Neural progenitor cell (in vitro differentiated cells): ENCODE measurements around the gene CCDC183.
"Not testable (repeated sequence)": the region's sequence is repeated elsewhere in the genome, so short reads cannot be mapped to it uniquely, and the experiment has no call there.

Experiments
- EZH2phosphoT487 ChIP-seq: fragments of 200-600 bp; sonication (generic); IDR thresholded peaks from 2 replicates; pipeline ENCODE4 v1.6.1; 2017; ENCODE audit warnings: antibody characterized with exemption
- TF ChIP-seq, protein P1 (sequence below): fragments of 200-600 bp; sonication (generic); IDR thresholded peaks from 2 replicates; pipeline ENCODE4 v1.5.1; 2017; ENCODE audit warnings: antibody characterized with exemption, mild to moderate bottlenecking

- TF ChIP-seq, protein P1, sequence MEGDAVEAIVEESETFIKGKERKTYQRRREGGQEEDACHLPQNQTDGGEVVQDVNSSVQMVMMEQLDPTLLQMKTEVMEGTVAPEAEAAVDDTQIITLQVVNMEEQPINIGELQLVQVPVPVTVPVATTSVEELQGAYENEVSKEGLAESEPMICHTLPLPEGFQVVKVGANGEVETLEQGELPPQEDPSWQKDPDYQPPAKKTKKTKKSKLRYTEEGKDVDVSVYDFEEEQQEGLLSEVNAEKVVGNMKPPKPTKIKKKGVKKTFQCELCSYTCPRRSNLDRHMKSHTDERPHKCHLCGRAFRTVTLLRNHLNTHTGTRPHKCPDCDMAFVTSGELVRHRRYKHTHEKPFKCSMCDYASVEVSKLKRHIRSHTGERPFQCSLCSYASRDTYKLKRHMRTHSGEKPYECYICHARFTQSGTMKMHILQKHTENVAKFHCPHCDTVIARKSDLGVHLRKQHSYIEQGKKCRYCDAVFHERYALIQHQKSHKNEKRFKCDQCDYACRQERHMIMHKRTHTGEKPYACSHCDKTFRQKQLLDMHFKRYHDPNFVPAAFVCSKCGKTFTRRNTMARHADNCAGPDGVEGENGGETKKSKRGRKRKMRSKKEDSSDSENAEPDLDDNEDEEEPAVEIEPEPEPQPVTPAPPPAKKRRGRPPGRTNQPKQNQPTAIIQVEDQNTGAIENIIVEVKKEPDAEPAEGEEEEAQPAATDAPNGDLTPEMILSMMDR, result not testable (repeated sequence)
- not testable (repeated sequence) for TF ChIP-seq EZH2phosphoT487
Measured at GRCh38 chr9:136765745-136766409, 30.3 kb upstream of the CCDC183 start.
